ENCODE data around the gene TMEM164.
A peak's percentile ranks its signal among the peaks of the same experiment; 100 is the strongest.

The TMEM164 gene

DNA sequence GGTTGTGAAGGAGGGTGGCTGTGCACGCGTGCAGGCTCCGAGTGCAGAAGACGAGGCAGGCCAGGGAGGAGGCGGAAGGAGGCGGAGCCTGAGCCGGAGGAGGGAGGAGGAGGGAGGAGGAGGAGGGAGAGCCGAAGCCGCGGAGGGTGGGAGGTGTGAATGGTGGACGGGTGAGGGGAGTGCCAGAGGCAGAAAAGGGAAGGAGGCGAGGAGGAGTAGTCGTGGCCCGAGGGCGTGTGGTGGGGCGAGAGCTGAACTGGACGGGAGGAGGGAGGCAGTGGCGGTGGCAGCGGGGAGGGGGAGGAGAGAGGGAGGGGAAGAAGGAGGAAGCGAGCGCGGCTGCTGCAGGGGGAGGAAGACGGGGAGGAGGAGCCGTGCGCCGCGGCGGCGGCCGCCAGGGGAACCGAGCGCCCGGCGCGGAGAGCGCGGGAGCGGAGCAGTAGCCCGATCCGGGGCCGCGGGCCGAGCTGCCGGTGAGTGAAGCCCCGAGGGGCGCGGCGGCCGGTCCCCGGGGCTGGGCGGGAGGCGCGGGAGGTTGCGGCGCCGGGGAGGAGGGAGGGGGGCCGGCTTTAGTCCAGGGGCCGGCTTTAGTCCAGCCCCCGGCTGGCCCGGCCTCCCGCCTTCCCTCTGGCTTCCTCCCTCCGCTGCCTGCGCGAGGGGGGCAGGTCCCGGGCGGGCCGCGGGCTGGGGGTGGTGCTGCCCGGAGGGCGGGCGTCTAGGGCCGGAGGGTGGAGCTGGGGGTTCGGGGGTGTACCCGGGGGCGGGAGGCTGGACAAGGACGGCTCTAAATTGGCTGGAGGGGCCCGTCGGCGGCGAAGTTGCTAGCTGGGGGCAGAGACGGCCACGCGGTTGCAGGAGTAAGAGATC, at the start of gene TMEM164:
TSS of gene TMEM164 (plus strand) at position 815 of the 867 bp plus-strand sequence. CDS start 661 bp downstream, outside the sequence.
- TF ChIP-seq, protein P1, sequence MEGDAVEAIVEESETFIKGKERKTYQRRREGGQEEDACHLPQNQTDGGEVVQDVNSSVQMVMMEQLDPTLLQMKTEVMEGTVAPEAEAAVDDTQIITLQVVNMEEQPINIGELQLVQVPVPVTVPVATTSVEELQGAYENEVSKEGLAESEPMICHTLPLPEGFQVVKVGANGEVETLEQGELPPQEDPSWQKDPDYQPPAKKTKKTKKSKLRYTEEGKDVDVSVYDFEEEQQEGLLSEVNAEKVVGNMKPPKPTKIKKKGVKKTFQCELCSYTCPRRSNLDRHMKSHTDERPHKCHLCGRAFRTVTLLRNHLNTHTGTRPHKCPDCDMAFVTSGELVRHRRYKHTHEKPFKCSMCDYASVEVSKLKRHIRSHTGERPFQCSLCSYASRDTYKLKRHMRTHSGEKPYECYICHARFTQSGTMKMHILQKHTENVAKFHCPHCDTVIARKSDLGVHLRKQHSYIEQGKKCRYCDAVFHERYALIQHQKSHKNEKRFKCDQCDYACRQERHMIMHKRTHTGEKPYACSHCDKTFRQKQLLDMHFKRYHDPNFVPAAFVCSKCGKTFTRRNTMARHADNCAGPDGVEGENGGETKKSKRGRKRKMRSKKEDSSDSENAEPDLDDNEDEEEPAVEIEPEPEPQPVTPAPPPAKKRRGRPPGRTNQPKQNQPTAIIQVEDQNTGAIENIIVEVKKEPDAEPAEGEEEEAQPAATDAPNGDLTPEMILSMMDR (IDR thresholded peaks at IDR 0.05; ENCODE audit: insufficient read depth, missing control alignments), result no peak
- FAIRE-seq (no peak), DNase-seq (ENCODE audit: insufficient read length, low spot score) (peak; percentile 37)

DNA sequence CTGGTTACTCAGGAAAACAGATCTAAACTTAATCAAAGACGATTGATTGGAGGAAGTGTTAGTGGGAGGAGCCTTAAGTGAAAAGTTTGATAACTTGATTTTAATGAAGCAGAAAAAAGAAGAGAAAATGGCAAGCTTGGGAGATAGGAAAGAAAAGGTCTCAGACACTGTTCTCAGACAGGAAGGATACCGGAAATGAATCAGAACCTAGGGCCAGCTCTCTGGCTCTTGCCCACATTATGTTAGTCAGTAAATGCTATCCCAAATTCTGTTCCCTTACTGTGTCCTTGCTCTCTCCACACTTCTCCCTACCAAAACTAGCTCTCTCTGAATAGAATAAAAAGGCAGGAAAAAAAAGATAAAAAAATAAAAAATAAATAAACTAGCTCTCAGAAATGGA, 48.6 kb upstream of the TMEM164 start:
- TF ChIP-seq, protein P1 (IDR thresholded peaks at IDR 0.05; ENCODE audit: insufficient read depth, missing control alignments), result no peak
- FAIRE-seq (no peak), DNase-seq (ENCODE audit: insufficient read length, low spot score) (no peak)

DNA sequence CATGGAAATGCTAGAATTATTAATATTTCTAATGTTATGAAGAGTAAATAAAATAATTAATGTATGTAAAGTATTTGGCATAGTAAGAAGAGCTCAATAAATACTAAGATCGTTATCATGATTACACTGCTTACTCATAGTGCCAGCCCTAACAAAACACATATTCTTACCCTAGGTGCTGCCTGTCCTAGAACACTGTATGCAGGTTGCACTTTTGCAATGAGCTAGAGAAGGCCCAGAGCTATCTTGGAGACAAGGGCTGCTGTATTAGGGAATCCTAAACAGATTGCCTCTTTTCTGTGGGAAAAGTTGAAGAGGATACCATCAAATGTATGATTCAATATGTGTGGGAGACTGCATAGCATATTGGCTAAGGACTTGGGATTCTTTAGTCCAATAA, 48.0 kb upstream of the TMEM164 start:
- DNase-seq (ENCODE audit: insufficient read length, low spot score) (no peak), FAIRE-seq (no peak)
- TF ChIP-seq, protein P1 (IDR thresholded peaks at IDR 0.05; ENCODE audit: insufficient read depth, missing control alignments), result no peak

DNA sequence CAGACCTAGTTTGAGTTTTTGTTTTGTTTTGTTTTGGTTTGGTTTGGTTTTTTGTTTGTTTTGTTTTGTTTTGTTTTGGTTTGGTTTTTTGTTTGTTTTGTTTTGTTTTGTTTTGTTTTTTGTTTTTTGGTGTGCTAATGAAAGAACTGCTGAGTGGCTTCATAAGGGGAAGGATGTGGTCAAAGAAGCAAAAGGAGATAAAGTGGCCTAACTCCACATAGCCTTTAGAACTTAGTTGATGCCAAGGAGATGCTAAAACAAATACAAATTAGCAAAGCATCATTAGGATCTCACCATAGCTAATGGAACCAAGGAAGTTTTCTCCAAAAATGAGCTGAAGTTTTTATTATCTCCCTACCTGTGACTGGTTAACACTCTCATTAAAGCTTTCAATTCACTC, 44.6 kb upstream of the TMEM164 start:
- FAIRE-seq (no peak), DNase-seq (ENCODE audit: insufficient read length, low spot score) (no peak)
- TF ChIP-seq, protein P1 (IDR thresholded peaks at IDR 0.05; ENCODE audit: insufficient read depth, missing control alignments), result no peak

DNA sequence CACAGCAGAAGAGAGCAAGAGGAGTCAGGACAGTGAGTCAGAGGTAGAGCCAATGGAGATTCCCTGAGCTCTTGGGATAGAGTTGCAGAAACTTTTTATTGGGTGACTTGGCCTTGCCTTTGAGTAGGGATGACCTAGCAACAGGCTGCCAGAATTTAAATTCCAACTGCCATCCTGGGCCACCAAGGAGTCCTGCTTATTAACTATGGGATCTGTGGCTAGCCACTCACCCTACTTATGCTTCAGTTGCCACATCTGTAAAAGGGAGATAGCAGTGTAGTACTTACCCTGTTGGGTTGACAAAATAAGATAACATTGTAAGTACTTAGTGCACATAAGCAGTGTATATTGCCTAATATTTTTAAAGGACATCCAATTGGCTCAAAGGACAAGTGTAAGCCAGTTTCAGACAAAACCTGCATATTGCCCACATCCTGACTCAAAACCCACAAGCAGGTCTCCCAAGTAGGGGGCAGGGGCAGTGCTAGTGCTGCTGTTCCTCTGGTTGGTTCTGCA, 43.5 kb upstream of the TMEM164 start:
- DNase-seq (ENCODE audit: insufficient read length, low spot score), result no peak
- FAIRE-seq, result no peak
- TF ChIP-seq, protein P1 (IDR thresholded peaks at IDR 0.05; ENCODE audit: insufficient read depth, missing control alignments), result no peak

DNA sequence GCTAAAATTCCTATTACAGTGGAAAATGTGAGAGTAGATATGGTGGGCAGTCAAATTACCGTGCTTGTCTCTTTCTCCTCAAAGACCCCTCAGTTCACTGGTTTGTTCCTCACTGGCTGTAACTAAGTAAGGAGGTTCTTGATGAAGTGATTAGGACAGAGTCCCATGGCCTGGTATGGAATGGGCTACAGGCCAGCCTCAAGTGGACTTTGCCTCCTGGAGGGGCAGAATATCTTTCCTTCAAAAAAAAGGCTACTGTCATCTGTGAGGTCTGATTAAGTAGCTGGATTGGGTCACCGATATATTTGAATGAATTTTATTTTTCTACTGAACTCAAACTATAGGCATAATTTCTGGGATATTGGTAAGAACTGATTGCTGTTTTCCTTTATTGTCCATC, 38.5 kb upstream of the TMEM164 start:
- DNase-seq (ENCODE audit: insufficient read length, low spot score) (no peak), FAIRE-seq (no peak)
- TF ChIP-seq, protein P1 (IDR thresholded peaks at IDR 0.05; ENCODE audit: insufficient read depth, missing control alignments), result no peak

DNA sequence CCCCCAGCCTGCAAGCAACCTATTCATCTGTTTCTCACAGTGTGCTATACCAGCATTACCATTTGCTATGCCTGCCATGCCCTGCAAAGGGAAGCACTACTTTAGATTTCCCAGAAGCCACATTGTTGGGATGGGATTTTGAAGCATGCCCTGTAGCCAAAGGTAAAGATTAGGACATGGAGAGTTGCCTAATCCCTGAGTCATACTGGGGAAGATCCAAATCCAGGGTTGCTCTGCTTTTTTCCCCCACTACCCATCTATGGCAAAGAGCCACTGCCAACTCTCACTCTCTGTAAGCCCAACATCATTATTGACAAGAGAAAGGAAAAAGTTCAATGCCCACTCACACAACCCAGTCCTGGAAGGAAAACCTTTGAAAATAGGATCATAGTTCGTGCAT, 36.7 kb upstream of the TMEM164 start:
- TF ChIP-seq, protein P1 (IDR thresholded peaks at IDR 0.05; ENCODE audit: insufficient read depth, missing control alignments), result no peak
- DNase-seq (ENCODE audit: insufficient read length, low spot score) (no peak), FAIRE-seq (no peak)
